CD14-positive monocyte (primary cell): ENCODE results near the gene PARVB. TPM values are rescaled to one million over a fixed set of nuclear protein-coding genes. Genes with fewer than 3 reads are reported as not detected.
"Not testable (repeated sequence)": the region's sequence is repeated elsewhere in the genome, so short reads cannot be mapped to it uniquely, and the experiment has no call there.

Experiments used
- DNase-seq, 3 donors: peaks; one replicate each; pipeline ENCODE4 v3.0.0-alpha.2; 2011 to 2022
- H2AFZ ChIP-seq: 2 replicates; pipeline ENCODE4 v1.6.0; 2012; ENCODE audit warnings: mild to moderate bottlenecking, low read depth, low read length, inconsistent platforms; ENCODE audit not compliant: insufficient read depth, poor library complexity, severe bottlenecking
- H3K27ac ChIP-seq, 2 donors: 1 replicate in 1 of 2; 2 replicates in 1 of 2; pipeline ENCODE4 v1.5.1; 2012 to 2013; ENCODE audit warnings: low read length in 2 of 2, control low read depth in 1 of 2, inconsistent platforms in 1 of 2, low read depth in 1 of 2, mild to moderate bottlenecking in 1 of 2
- H3K27me3 ChIP-seq, 2 donors: one replicate each; pipeline versions ENCODE4 v1.6.0 to v1.6.1; 2011 to 2013; ENCODE audit warnings: low read length in 2 of 2; ENCODE audit not compliant: control insufficient read depth in 2 of 2, insufficient read depth in 2 of 2
- H3K36me3 ChIP-seq, 2 donors: replicated peaks in 1 of 2; 1 replicate in 1 of 2; 2 replicates in 1 of 2; pipeline versions ENCODE4 v1.5.1 to v1.6.1; 2012 to 2013; ENCODE audit warnings: low read length in 2 of 2, control low read depth in 1 of 2, inconsistent platforms in 1 of 2, mild to moderate bottlenecking in 1 of 2; ENCODE audit not compliant: insufficient read depth in 2 of 2, control insufficient read depth in 1 of 2
- H3K4me1 ChIP-seq, 2 donors: 1 replicate in 1 of 2; 2 replicates in 1 of 2; pipeline versions ENCODE4 v1.5.1 to v1.6.1; 2012 to 2013; ENCODE audit warnings: low read length in 2 of 2, control low read depth in 1 of 2, inconsistent platforms in 1 of 2, mild to moderate bottlenecking in 1 of 2, moderate library complexity in 1 of 2; ENCODE audit not compliant: insufficient read depth in 2 of 2, control insufficient read depth in 1 of 2
- H3K4me2 ChIP-seq: replicated peaks from 2 replicates; pipeline ENCODE3; 2012; ENCODE audit warnings: low read length, moderate library complexity, mild to moderate bottlenecking; ENCODE audit not compliant: poor library complexity, severe bottlenecking; ENCODE audit errors: extremely low read depth
- H3K4me3 ChIP-seq, 3 experiments: fragments of 200-600 bp in 1 of 3; sonication (generic) in 1 of 3; replicated peaks in 1 of 3; 1 replicate in 2 of 3; 2 replicates in 1 of 3; pipeline ENCODE4 v1.5.1; 2011 to 2013; ENCODE audit warnings: low read length in 3 of 3, mild to moderate bottlenecking in 3 of 3, control low read depth in 2 of 3, low read depth in 2 of 3, inconsistent platforms in 1 of 3, moderate library complexity in 1 of 3
- H3K79me2 ChIP-seq: 2 replicates; pipeline ENCODE4 v1.6.0; 2012; ENCODE audit warnings: mild to moderate bottlenecking, control low read depth, inconsistent platforms, low read length, moderate library complexity; ENCODE audit not compliant: insufficient read depth
- H3K9ac ChIP-seq: 2 replicates; pipeline ENCODE4 v1.6.0; 2017; ENCODE audit warnings: low read length, mild to moderate bottlenecking; ENCODE audit not compliant: insufficient read depth, poor library complexity, severe bottlenecking
- H3K9me3 ChIP-seq, 2 donors: replicated peaks in 1 of 2; 1 replicate in 1 of 2; 2 replicates in 1 of 2; pipeline versions ENCODE4 v1.5.1 to v1.6.1; 2012 to 2013; ENCODE audit warnings: low read length in 2 of 2, control low read depth in 1 of 2; ENCODE audit not compliant: control insufficient read depth in 1 of 2, insufficient read depth in 1 of 2
- H4K20me1 ChIP-seq: 2 replicates; pipeline ENCODE4 v1.6.0; 2012; ENCODE audit warnings: mild to moderate bottlenecking, low read length, control low read depth, moderate library complexity; ENCODE audit not compliant: insufficient read depth
- H3K27ac Mint-ChIP-seq, 7 donors: one replicate each; pipeline ENCODE4 v1.8.0; 2020; ENCODE audit warnings: mild to moderate bottlenecking in 7 of 7, mixed read lengths in 7 of 7, moderate library complexity in 6 of 7, inconsistent platforms in 2 of 7
- H3K27me3 Mint-ChIP-seq, 3 donors: one replicate each; pipeline ENCODE4 v1.8.0; 2021 to 2022; ENCODE audit warnings: low read depth in 3 of 3, mild to moderate bottlenecking in 3 of 3, mixed read lengths in 3 of 3, moderate library complexity in 3 of 3, inconsistent platforms in 1 of 3
- H3K36me3 Mint-ChIP-seq, 2 donors: one replicate each; pipeline ENCODE4 v1.8.0; 2020; ENCODE audit warnings: mixed read lengths in 2 of 2, inconsistent platforms in 1 of 2, mild to moderate bottlenecking in 1 of 2
- H3K4me1 Mint-ChIP-seq: one replicate; pipeline ENCODE4 v1.8.0; 2020; ENCODE audit warnings: mild to moderate bottlenecking, mixed read lengths
- H3K4me3 Mint-ChIP-seq, 2 donors: one replicate each; pipeline ENCODE4 v1.8.0; 2020; ENCODE audit warnings: mild to moderate bottlenecking in 2 of 2, mixed read lengths in 2 of 2, moderate library complexity in 1 of 2
- H3K9me3 Mint-ChIP-seq, 7 donors: one replicate each; pipeline ENCODE4 v1.8.0; 2020 to 2022; ENCODE audit warnings: mixed read lengths in 7 of 7, mild to moderate bottlenecking in 6 of 7, moderate library complexity in 6 of 7, inconsistent platforms in 2 of 7
- WGBS: methylation state at CpG from one replicate; pipeline ENCODE4 v1.1.5; 2013; ENCODE audit warnings: missing lambda C conversion rate; ENCODE audit not compliant: insufficient coverage; 5-methylcytosine and 5-hydroxymethylcytosine counted together
- intact Hi-C, 2 donors: fragments of 100-400 bp; cut with micrococcal nuclease; formaldehyde crosslinking; loops; one replicate each; pipeline versions ENCODE4 v1.15.0 to v1.15.1; 2023
- polyA plus RNA-seq, 3 donors: library from polyadenylated mRNA; depleted of rRNA in 1 of 3; unstranded in 2 of 3; stranded (reverse) in 1 of 3; fragments of 300-500 nt in 2 of 3; fragments of >200 nt in 1 of 3; fragmentation: Illumina TruSeq in 2 of 3; gene quantifications; 1 replicate in 2 of 3; 2 replicates in 1 of 3; pipeline ENCODE4 v1.2.3, GENCODE V29; 2012 to 2021
- TF ChIP-seq, protein P1 (sequence below): fragments of 200-600 bp; IDR thresholded peaks from one replicate; pipeline ENCODE4 v1.8.0; 2022; ENCODE audit warnings: antibody characterized with exemption, mild to moderate bottlenecking

The PARVB gene
- polyA plus RNA-seq, 3 donors, result 13.4 to 38.5 (median 17.9) TPM

DNA sequence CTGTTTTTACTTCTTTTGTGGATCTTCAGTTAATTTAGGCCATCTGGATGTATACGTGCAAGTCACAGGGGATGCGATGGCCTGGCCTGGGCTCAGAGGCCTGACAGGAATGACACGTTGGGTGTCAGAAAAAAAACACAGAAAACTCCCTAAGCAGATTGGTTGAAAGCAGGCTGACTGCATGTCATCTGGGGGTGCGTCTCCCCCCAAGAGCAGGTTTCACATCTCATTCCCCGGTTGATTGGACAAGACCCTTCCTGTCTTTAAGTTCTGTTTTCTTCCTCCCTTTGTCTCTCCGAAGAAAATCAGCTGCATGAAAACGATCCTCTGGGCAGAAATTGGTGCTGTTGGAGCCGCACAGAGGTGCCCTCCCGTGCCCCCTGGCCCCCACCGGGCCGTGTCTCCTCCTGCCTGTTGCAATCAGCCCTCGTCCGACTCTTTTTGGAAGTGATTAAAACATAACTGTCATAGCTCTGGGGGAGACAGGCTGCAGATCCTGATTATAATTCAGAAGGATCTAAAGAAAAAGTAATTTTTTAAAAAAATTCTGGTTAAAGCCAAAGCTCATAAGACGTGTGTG, 84.8 kb downstream of the PARVB start:
- no peak overlapping the region for H3K4me2 ChIP-seq
- WGBS, result 78% methylated on average over 11 of the region's 14 CpGs
- DNase-seq, result no peak
- peaks cover 38 to 47% of the 10 kb centered on the region in 2 donors for H3K36me3 Mint-ChIP-seq
- H3K27me3 ChIP-seq, result no peaks in the 10 kb centered on the region
- no peaks in the 10 kb centered on the region for H3K79me2 ChIP-seq
- H3K9me3 ChIP-seq, result no peaks in the 10 kb centered on the region
- intact Hi-C loops, result no loop called here
- no peak overlapping the region for H3K4me3 ChIP-seq
- peak overlapping the region in 1 of 7 donors; percentile 46 for H3K27ac Mint-ChIP-seq
- H3K9me3 Mint-ChIP-seq, result peaks cover 0 to 2% (median 0%) of the 10 kb centered on the region in 7 donors
- H3K9ac ChIP-seq, result no peak overlapping the region
- H3K27ac ChIP-seq, result no peak overlapping the region
- TF ChIP-seq, protein P1, sequence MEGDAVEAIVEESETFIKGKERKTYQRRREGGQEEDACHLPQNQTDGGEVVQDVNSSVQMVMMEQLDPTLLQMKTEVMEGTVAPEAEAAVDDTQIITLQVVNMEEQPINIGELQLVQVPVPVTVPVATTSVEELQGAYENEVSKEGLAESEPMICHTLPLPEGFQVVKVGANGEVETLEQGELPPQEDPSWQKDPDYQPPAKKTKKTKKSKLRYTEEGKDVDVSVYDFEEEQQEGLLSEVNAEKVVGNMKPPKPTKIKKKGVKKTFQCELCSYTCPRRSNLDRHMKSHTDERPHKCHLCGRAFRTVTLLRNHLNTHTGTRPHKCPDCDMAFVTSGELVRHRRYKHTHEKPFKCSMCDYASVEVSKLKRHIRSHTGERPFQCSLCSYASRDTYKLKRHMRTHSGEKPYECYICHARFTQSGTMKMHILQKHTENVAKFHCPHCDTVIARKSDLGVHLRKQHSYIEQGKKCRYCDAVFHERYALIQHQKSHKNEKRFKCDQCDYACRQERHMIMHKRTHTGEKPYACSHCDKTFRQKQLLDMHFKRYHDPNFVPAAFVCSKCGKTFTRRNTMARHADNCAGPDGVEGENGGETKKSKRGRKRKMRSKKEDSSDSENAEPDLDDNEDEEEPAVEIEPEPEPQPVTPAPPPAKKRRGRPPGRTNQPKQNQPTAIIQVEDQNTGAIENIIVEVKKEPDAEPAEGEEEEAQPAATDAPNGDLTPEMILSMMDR, result no peak
- H3K36me3 ChIP-seq, result peaks cover 16 to 22% of the 10 kb centered on the region in 2 donors
- H3K4me3 Mint-ChIP-seq, result no peak overlapping the region
- H3K4me1 Mint-ChIP-seq, result no peaks in the 10 kb centered on the region
- H4K20me1 ChIP-seq, result no peaks in the 10 kb centered on the region
- peaks cover 0 to 1% (median 0%) of the 10 kb centered on the region in 3 donors for H3K27me3 Mint-ChIP-seq
- H3K4me1 ChIP-seq, result no peaks in the 10 kb centered on the region
- H2AFZ ChIP-seq, result no peak overlapping the region

DNA sequence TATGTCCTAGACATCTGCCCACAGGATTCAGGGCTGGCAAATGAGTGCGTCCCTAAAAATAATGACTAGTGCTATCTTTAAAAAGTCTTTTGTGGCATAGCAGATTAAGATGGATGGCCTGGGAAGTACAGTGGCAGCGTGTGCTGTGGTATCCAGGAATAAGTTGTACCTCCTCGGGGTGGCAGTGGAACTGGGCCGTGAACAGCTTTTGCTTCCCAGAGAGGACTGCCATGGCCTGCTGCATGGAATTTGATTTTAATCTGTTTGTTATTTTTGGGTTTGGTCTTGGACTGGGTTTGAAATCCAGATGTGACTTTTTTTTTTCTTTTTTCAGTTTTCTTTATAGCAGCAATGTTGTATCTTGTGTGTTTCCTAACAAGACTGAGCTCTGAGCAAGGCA, 85.3 kb downstream of the PARVB start:
- no peak overlapping the region for H2AFZ ChIP-seq
- no peaks in the 10 kb centered on the region for H3K9me3 ChIP-seq
- H3K27ac ChIP-seq, result no peak overlapping the region
- Mint-ChIP-seq H3K27me3 (peaks cover 0 to 1% (median 0%) of the 10 kb centered on the region in 3 donors), H3K4me3 (no peak overlapping the region), H3K4me1 (no peaks in the 10 kb centered on the region), H3K9me3 (peaks cover 0 to 2% (median 0%) of the 10 kb centered on the region in 7 donors), H3K27ac (no peak overlapping the region), H3K36me3 (peaks cover 33 to 42% of the 10 kb centered on the region in 2 donors)
- no peak overlapping the region for H3K4me2 ChIP-seq
- WGBS, result 92% methylated on average over 3 of the region's 4 CpGs
- H3K36me3 ChIP-seq, result peaks cover 10 to 16% of the 10 kb centered on the region in 2 donors
- TF ChIP-seq, protein P1, result no peak
- H4K20me1 ChIP-seq, result no peaks in the 10 kb centered on the region
- DNase-seq, result no peak
- H3K27me3 ChIP-seq, result no peaks in the 10 kb centered on the region
- no peaks in the 10 kb centered on the region for H3K4me1 ChIP-seq
- no peak overlapping the region for H3K4me3 ChIP-seq
- no peaks in the 10 kb centered on the region for H3K79me2 ChIP-seq
- H3K9ac ChIP-seq, result no peak overlapping the region
- intact Hi-C loops, result no loop called here

DNA sequence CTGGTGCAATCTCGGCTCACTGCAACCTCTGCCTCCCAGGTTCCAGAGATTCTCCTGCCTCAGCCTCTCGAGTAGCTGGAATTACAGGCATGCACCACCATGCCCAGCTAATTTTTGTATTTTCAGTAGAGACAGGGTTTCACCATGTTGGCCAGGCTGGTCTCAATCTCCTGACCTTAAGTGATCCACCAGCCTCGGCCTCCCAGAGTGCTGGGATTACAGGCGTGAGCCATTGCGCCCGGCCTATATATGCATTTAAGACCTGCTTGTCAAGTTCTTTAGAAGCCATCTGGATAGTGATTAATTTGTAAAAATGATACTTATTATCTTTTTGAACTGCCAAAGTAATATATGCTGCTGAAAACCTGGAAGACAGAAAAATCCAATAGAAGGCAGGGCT, 86.6 kb downstream of the PARVB start:
- H3K27me3 ChIP-seq, DNase-seq, H3K9ac ChIP-seq, H3K4me3 ChIP-seq, H3K36me3 ChIP-seq, H3K4me3 Mint-ChIP-seq, H3K9me3 ChIP-seq, H3K27ac Mint-ChIP-seq, intact Hi-C loops, H3K27me3 Mint-ChIP-seq, H3K4me1 ChIP-seq, H3K4me2 ChIP-seq, H4K20me1 ChIP-seq, H3K4me1 Mint-ChIP-seq, H3K9me3 Mint-ChIP-seq, H3K27ac ChIP-seq, H2AFZ ChIP-seq, H3K79me2 ChIP-seq: not testable (repeated sequence)
- peaks cover 24 to 31% of the 10 kb centered on the region in 2 donors for H3K36me3 Mint-ChIP-seq
- WGBS, result no CpG with 5 or more reads among the region's 6 CpGs
